Measurements from ENCODE around the gene ARHGAP22. TPM values are rescaled to one million over a fixed set of nuclear protein-coding genes. Genes with fewer than 3 reads are reported as not detected.

ARHGAP22 gene
- total RNA-seq, 1 donor, result 22.9 TPM

GRCh38 chr10:48568131-48568530 lies 36.7 kb downstream of the ARHGAP22 start:
- DNase-seq (ENCODE audit: low read depth), result no peak
- TF ChIP-seq CTCF (IDR thresholded peaks at IDR 0.05; ENCODE audit: insufficient read depth, low read depth, low read length), result no peak
- H3K4me3 ChIP-seq (ENCODE audit: low read depth, low read length), result no peak overlapping the region

GRCh38 chr10:48567346-48567745 lies 37.5 kb downstream of the ARHGAP22 start:
- no peak for DNase-seq (ENCODE audit: low read depth)
- TF ChIP-seq CTCF (IDR thresholded peaks at IDR 0.05; ENCODE audit: insufficient read depth, low read depth, low read length), result no peak
- no peak overlapping the region for H3K4me3 ChIP-seq (ENCODE audit: low read depth, low read length)

- H3K4me3 ChIP-seq (ENCODE audit: low read depth, low read length), result no peak overlapping the region
- peak; percentile 19 for DNase-seq (ENCODE audit: low read depth)
- no peak for TF ChIP-seq CTCF (IDR thresholded peaks at IDR 0.05; ENCODE audit: insufficient read depth, low read depth, low read length)
These were observed 40.3 kb downstream of the ARHGAP22 start for GRCh38 chr10:48564466-48565160.

- TF ChIP-seq CTCF (IDR thresholded peaks at IDR 0.05; ENCODE audit: insufficient read depth, low read depth, low read length), result no peak
- H3K4me3 ChIP-seq (ENCODE audit: low read depth, low read length), result no peak overlapping the region
- DNase-seq (ENCODE audit: low read depth), result no peak
These were observed 47.3 kb downstream of the ARHGAP22 start for GRCh38 chr10:48557511-48558123.

GRCh38 chr10:48556713-48557112 lies 48.2 kb downstream of the ARHGAP22 start:
- no peak for DNase-seq (ENCODE audit: low read depth)
- no peak overlapping the region for H3K4me3 ChIP-seq (ENCODE audit: low read depth, low read length)
- no peak for TF ChIP-seq CTCF (IDR thresholded peaks at IDR 0.05; ENCODE audit: insufficient read depth, low read depth, low read length)

GRCh38 chr10:48556065-48556464 lies 48.8 kb downstream of the ARHGAP22 start:
- DNase-seq (ENCODE audit: low read depth), result no peak
- TF ChIP-seq CTCF (IDR thresholded peaks at IDR 0.05; ENCODE audit: insufficient read depth, low read depth, low read length), result no peak
- no peak overlapping the region for H3K4me3 ChIP-seq (ENCODE audit: low read depth, low read length)
